Pancreas (tissue), 10 donors: ENCODE data around the gene ALDH4A1. TPM values are rescaled to one million over a fixed set of nuclear protein-coding genes. Genes with fewer than 3 reads are reported as not detected.
A peak's percentile ranks its signal among the peaks of the same experiment; 100 is the strongest.

Experiments
- ATAC-seq, 4 donors: fragments of 200-7000 bp; cut with Tn5 transposase; one replicate each; pipeline versions ENCODE4 v1.8.0 to v1.9.1; 2020; ENCODE audit warnings: mild to moderate bottlenecking in 4 of 4, moderate library complexity in 4 of 4
- DNase-seq, 6 donors: peaks; one replicate each; pipeline ENCODE4 v3.0.0-alpha.2; 2020
- FAIRE-seq: peaks from 2 replicates; lab custom pipeline; 2012; peaks lifted over from hg19 to GRCh38; lab: Jason Lieb, UNC
- H3K27ac ChIP-seq, 4 donors: fragments of 200-600 bp; sonication (generic); 1 replicate in 3 of 4; 2 replicates in 1 of 4; pipeline versions ENCODE4 v1.5.0 to v1.8.0; 2020
- H3K27me3 ChIP-seq, 4 donors: fragments of 200-600 bp; one replicate each; pipeline ENCODE4 v1.8.0; 2021
- H3K36me3 ChIP-seq, 3 donors: fragments of 200-600 bp; sonication (generic) in 1 of 3; one replicate each; pipeline versions ENCODE4 v1.5.0 to v1.8.0; 2020 to 2021
- H3K4me1 ChIP-seq, 3 donors: fragments of 200-600 bp; one replicate each; pipeline ENCODE4 v1.8.0; 2021
- H3K4me3 ChIP-seq, 4 donors: fragments of 200-600 bp; sonication (generic) in 2 of 4; one replicate each; pipeline versions ENCODE4 v1.5.0 to v1.8.0; 2020 to 2021
- H3K9me3 ChIP-seq, 4 donors: fragments of 200-600 bp; one replicate each; pipeline ENCODE4 v1.8.0; 2021
- CTCF ChIP-seq, 4 donors: fragments of 200-600 bp; sonication (generic) in 3 of 4; IDR thresholded peaks; one replicate each; pipeline versions ENCODE4 v1.5.0 to v1.8.0; 2021; ENCODE audit warnings: antibody characterized with exemption in 4 of 4
- WGBS, 2 donors: extraction: QIAGEN DNeasy Blood & Tissue Kit; methylation state at CpG; one replicate each; pipeline ENCODE4 v1.1.7; 2013; 5-methylcytosine and 5-hydroxymethylcytosine counted together
- intact Hi-C, 3 donors: fragments of 100-400 bp; cut with DNase I; formaldehyde crosslinking; loops; one replicate each; pipeline versions ENCODE4 v1.11.1 to v1.14.2; 2022
- polyA plus RNA-seq, 2 donors: library from polyadenylated mRNA; stranded (reverse); fragments of 200-250 nt; gene quantifications; one replicate each; pipeline ENCODE4 v1.2.3, GENCODE V29; 2013
- total RNA-seq, 6 donors: library from RNA; stranded (reverse); fragmentation: NEBNext Ultra II Directional in 4 of 6; extraction: Animal tissue kit (Norgen Biotek cat#: 25700) in 4 of 6; gene quantifications; one replicate each; pipeline versions ENCODE4 v1.2.1 to v1.2.4, GENCODE V29; 2021 to 2023
- donor health status: healthy with polysubstance abuse.
- donor health status: DM: no; HTN: no; CAD: no; lungs with moderate emphysema.
- donor health status: DM: no; HTN: no; CAD: no.
- donor health status: control.
- donor health status: control.
- donor health status: Bipolar disorder and iron deficiency.
- donor health status: DM: yes; HTN: yes; CAD: no.
- donor health status: DM: no; HTN: no; CAD: no.
- donor health status: DM: no; HTN: no; CAD: no.
- donor health status: DM: yes; HTN: yes; CAD: no.

ALDH4A1 gene
- total and polyA plus RNA-seq, 8 donors = 1.4 to 7.6 (median 4.4) TPM

DNA sequence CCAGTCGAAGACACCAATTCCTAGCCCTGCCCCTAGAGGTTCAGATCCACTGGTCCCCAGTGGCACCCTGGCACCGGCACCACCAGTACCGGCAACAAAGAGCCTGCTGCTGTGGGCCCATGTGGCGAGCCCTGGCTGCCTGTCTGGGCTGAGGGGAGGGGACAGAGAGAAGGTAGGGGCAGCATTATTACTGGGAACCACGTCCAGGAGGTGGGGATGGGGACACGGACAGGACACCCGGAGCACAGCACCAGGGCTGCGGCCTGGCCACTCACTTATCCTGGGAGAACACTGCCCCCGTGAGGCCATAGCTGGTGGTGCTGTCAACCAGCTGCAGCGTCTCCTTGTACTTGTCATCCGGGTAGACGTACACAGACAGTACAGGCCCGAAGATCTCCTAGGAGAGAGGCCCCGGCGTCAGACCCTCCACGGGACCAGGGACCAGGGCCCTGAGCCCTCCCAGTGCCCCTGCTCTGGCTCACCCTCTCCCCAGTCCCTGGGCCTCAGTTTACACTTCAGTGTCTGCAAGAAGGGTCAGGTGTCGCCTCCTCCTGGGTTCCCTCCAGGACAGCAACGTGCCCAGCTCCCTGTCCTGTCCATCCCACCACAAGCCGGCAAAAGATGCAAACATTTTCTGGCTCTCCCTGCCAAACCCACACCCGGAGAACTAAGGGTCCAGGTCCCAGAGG lies 27.1 kb downstream of the ALDH4A1 start:
- peak in 3 of 4 donors; percentile 80 to 94 (median 85) for TF ChIP-seq CTCF (IDR thresholded peaks at IDR 0.05)
- FAIRE-seq = no peak
- intact Hi-C loops = loop anchor here in 1 of 3 donors (5.0 kb wide), 1 partner anchor 278 kb away; no protein-coding TSS in a partner anchor

DNA sequence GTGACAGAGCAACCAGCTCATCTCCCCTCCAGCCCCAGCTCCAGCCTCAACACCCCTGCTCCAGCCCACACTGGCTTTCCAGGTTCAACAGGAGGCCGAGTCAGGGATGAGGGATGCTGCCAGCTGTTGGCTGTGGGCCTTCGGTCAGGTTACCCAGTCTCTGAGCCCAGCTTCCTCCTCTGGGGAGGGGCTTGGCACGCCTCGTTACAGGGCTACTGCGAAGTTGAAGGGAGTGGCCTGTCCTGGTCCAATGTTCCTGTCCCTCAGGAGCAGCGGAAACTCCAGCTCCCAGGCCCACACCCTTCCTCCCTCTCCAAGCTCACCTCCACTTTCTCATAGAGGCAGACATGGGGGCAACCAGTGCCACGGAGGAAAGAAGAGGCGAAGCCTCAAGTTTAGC lies 27.8 kb downstream of the ALDH4A1 start:
- 70 to 73% methylated on average over 8 of the region's 8 CpGs for WGBS, 2 donors
- Histone ChIP-seq H3K27ac (no peak overlapping the region), H3K27me3 (no peaks in the 10 kb centered on the region), H3K36me3 (no peaks in the 10 kb centered on the region), H3K4me1 (no peaks in the 10 kb centered on the region), H3K9me3 (no peaks in the 10 kb centered on the region), H3K4me3 (no peak overlapping the region)
- intact Hi-C loops = loop anchor here in 1 of 3 donors (5.0 kb wide), 1 partner anchor 277 kb away; no protein-coding TSS in a partner anchor
- FAIRE-seq (no peak), DNase-seq (peak in 1 of 6 donors; percentile 46), ATAC-seq (peak in 1 of 4 donors; percentile 6)
- no peak for TF ChIP-seq CTCF (IDR thresholded peaks at IDR 0.05)

More for the DNA sequence above, 27.1 kb downstream of the ALDH4A1 start:
- WGBS, 2 donors = 30 to 33% methylated on average over 20 of the region's 20 CpGs
- ATAC-seq (peak; percentile 74 to 91 (median 86)), DNase-seq (peak; percentile 57 to 94 (median 86))
- Histone ChIP-seq H3K4me3 (no peak overlapping the region), H3K9me3 (no peaks in the 10 kb centered on the region), H3K36me3 (no peaks in the 10 kb centered on the region), H3K27me3 (no peaks in the 10 kb centered on the region), H3K27ac (no peak overlapping the region), H3K4me1 (no peaks in the 10 kb centered on the region)

GRCh38 chr1:18874036-18874435 lies 28.3 kb downstream of the ALDH4A1 start:
- H3K36me3 ChIP-seq = no peaks in the 10 kb centered on the region
- no peaks in the 10 kb centered on the region for H3K27me3 ChIP-seq
- intact Hi-C loops = loop anchor here in 1 of 3 donors (5.0 kb wide), 1 partner anchor 277 kb away; no protein-coding TSS in a partner anchor
- no peak for ATAC-seq
- H3K27ac ChIP-seq = no peak overlapping the region
- no peak for TF ChIP-seq CTCF (IDR thresholded peaks at IDR 0.05)
- no peaks in the 10 kb centered on the region for H3K4me1 ChIP-seq
- 79 to 84% methylated on average over 6 of the region's 6 CpGs for WGBS, 2 donors
- FAIRE-seq = no peak
- no peak overlapping the region for H3K4me3 ChIP-seq
- no peaks in the 10 kb centered on the region for H3K9me3 ChIP-seq
- DNase-seq = no peak

DNA sequence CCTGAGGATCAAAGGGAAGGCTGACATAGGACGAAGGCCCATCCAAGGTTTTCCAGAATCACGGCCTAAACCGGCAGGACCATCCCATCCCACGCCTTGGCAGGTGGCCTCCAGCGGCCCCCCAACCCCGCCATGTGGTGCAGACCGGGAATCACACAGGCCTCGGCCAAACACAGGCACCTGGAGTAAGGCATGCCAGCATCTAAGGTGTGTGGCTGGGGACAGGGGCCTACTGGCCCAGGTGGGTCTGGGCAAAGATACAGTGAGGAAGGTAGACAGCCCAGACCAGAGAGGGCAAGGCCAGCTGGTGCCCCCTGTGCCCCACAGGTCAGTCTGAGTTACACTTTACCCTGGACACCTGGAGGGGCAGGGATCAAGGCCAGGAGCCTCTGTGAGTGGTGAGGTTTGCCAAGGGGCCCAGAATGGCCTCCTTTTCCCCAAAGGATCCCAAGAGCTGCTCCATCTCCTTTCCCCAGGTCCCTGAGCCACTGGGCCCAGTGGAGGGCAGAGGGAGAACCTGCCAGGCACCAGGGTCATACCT lies 30.2 kb downstream of the ALDH4A1 start:
- intact Hi-C loops = loop anchor here in 1 of 3 donors (5.0 kb wide), 1 partner anchor 275 kb away; no protein-coding TSS in a partner anchor
- ATAC-seq (no peak), FAIRE-seq (no peak), DNase-seq (peak in 1 of 6 donors; percentile 59)
- WGBS, 2 donors = 83 to 91% methylated on average over 8 of the region's 8 CpGs
- no peaks in the 10 kb centered on the region for H3K9me3 ChIP-seq
- H3K27ac ChIP-seq = no peak overlapping the region
- no peak overlapping the region for H3K4me3 ChIP-seq
- H3K27me3 ChIP-seq = no peaks in the 10 kb centered on the region
- no peak for TF ChIP-seq CTCF (IDR thresholded peaks at IDR 0.05)
- H3K4me1 ChIP-seq = no peaks in the 10 kb centered on the region
- no peaks in the 10 kb centered on the region for H3K36me3 ChIP-seq
